ENCODE results near the gene ERAS. TPM values are rescaled to one million over a fixed set of nuclear protein-coding genes. Genes with fewer than 3 reads are reported as not detected.

Gene ERAS
- polyA plus RNA-seq, 1 experiment = not detected

- Histone ChIP-seq H3K27ac (ENCODE audit: low read depth, low read length) (peak overlapping the region; percentile 92), H3K9me3 (ENCODE audit: control insufficient read depth, insufficient read depth, low read length) (no peaks in the 10 kb centered on the region), H3K4me3 (ENCODE audit: low read depth, low read length) (peak overlapping the region; percentile 73), H3K27me3 (ENCODE audit: control insufficient read depth, insufficient read depth, low read length) (no peaks in the 10 kb centered on the region)
- ChIA-PET CTCF (no interaction called here), POLR2A (no interaction called here)
- no peak for TF ChIP-seq CTCF (IDR thresholded peaks at IDR 0.05; ENCODE audit: low read depth, low read length)
- no peak for DNase-seq (ENCODE audit: low read depth, low spot score)
These were observed 23.5 kb upstream of the ERAS start for GRCh38 chrX:48802905-48803200.

- CTCF ChIA-PET = no interaction called here
- H3K27me3 ChIP-seq (ENCODE audit: control insufficient read depth, insufficient read depth, low read length) = no peaks in the 10 kb centered on the region
- POLR2A ChIA-PET = interaction anchor here (0.6 kb wide), 1 partner anchor 435 kb away, joined by 4 read pairs; no protein-coding TSS in a partner anchor
These were observed 20.2 kb upstream of the ERAS start for GRCh38 chrX:48806081-48806480.

GRCh38 chrX:48813644-48814043 is 12.7 kb upstream of the ERAS start:
- no peaks in the 10 kb centered on the region for H3K9me3 ChIP-seq (ENCODE audit: control insufficient read depth, insufficient read depth, low read length)
- H3K27ac ChIP-seq (ENCODE audit: low read depth, low read length) = no peak overlapping the region
- ChIA-PET POLR2A (no interaction called here), CTCF (no interaction called here)
- H3K4me3 ChIP-seq (ENCODE audit: low read depth, low read length) = no peak overlapping the region
- H3K27me3 ChIP-seq (ENCODE audit: control insufficient read depth, insufficient read depth, low read length) = no peaks in the 10 kb centered on the region
- no peak for DNase-seq (ENCODE audit: low read depth, low spot score)
- no peak for TF ChIP-seq CTCF (IDR thresholded peaks at IDR 0.05; ENCODE audit: low read depth, low read length)

More at GRCh38 chrX:48806081-48806480, 20.2 kb upstream of the ERAS start:
- H3K9me3 ChIP-seq (ENCODE audit: control insufficient read depth, insufficient read depth, low read length) = no peaks in the 10 kb centered on the region
- H3K4me3 ChIP-seq (ENCODE audit: low read depth, low read length) = no peak overlapping the region
- no peak overlapping the region for H3K27ac ChIP-seq (ENCODE audit: low read depth, low read length)
- DNase-seq (ENCODE audit: low read depth, low spot score) = no peak
- TF ChIP-seq CTCF (IDR thresholded peaks at IDR 0.05; ENCODE audit: low read depth, low read length) = no peak

GRCh38 chrX:48814722-48815121 is 11.6 kb upstream of the ERAS start:
- no peak for TF ChIP-seq CTCF (IDR thresholded peaks at IDR 0.05; ENCODE audit: low read depth, low read length)
- Histone ChIP-seq H3K9me3 (ENCODE audit: control insufficient read depth, insufficient read depth, low read length) (no peaks in the 10 kb centered on the region), H3K4me3 (ENCODE audit: low read depth, low read length) (no peak overlapping the region), H3K27me3 (ENCODE audit: control insufficient read depth, insufficient read depth, low read length) (no peaks in the 10 kb centered on the region), H3K27ac (ENCODE audit: low read depth, low read length) (no peak overlapping the region)
- ChIA-PET POLR2A (no interaction called here), CTCF (no interaction called here)
- DNase-seq (ENCODE audit: low read depth, low spot score) = no peak

GRCh38 chrX:48815266-48815665 is 11.0 kb upstream of the ERAS start:
- H3K9me3 ChIP-seq (ENCODE audit: control insufficient read depth, insufficient read depth, low read length) = no peaks in the 10 kb centered on the region
- DNase-seq (ENCODE audit: low read depth, low spot score) = no peak
- ChIA-PET CTCF (no interaction called here), POLR2A (no interaction called here)
- no peak overlapping the region for H3K27ac ChIP-seq (ENCODE audit: low read depth, low read length)
- no peaks in the 10 kb centered on the region for H3K27me3 ChIP-seq (ENCODE audit: control insufficient read depth, insufficient read depth, low read length)
- no peak overlapping the region for H3K4me3 ChIP-seq (ENCODE audit: low read depth, low read length)
- TF ChIP-seq CTCF (IDR thresholded peaks at IDR 0.05; ENCODE audit: low read depth, low read length) = no peak

Measured in AG04450 (cell line).